ENCODE results near the gene MYOG. TPM values are rescaled to one million over a fixed set of nuclear protein-coding genes. Genes with fewer than 3 reads are reported as not detected.
A peak's percentile ranks its signal among the peaks of the same experiment; 100 is the strongest.

MYOG gene
- polyA plus RNA-seq, 1 experiment = not detected

DNA sequence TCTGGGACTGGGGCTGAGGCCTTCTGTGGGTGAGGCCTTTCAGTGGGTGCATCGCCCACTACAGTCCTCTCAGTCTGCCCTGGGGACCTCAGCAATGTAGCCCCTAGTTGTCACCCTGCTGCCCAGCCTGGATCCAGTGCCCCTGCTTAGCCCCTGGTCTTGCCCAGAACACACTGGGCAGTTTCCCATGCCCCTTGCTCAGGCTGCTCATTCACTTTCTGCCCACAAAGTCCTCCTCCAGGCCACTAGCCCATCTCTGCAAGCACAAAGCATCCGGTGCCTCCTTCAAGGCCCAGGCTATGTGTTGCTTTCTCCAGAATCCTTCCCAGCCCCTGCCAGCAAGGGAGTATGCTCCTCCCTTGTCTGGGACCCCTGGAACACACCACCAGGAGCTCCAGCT, 36.3 kb upstream of the MYOG start:
- DNase-seq (ENCODE audit: low read depth, low spot score) = no peak
- no peak overlapping the region for H3K27ac ChIP-seq (ENCODE audit: low read depth, low read length)
- H3K27me3 ChIP-seq (ENCODE audit: control insufficient read depth, insufficient read depth, low read length) = peaks cover 66% of the 10 kb centered on the region
- POLR2A ChIA-PET = no interaction called here
- H3K4me3 ChIP-seq (ENCODE audit: low read depth, low read length) = no peak overlapping the region
- TF ChIP-seq, protein P1, sequence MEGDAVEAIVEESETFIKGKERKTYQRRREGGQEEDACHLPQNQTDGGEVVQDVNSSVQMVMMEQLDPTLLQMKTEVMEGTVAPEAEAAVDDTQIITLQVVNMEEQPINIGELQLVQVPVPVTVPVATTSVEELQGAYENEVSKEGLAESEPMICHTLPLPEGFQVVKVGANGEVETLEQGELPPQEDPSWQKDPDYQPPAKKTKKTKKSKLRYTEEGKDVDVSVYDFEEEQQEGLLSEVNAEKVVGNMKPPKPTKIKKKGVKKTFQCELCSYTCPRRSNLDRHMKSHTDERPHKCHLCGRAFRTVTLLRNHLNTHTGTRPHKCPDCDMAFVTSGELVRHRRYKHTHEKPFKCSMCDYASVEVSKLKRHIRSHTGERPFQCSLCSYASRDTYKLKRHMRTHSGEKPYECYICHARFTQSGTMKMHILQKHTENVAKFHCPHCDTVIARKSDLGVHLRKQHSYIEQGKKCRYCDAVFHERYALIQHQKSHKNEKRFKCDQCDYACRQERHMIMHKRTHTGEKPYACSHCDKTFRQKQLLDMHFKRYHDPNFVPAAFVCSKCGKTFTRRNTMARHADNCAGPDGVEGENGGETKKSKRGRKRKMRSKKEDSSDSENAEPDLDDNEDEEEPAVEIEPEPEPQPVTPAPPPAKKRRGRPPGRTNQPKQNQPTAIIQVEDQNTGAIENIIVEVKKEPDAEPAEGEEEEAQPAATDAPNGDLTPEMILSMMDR (IDR thresholded peaks at IDR 0.05; ENCODE audit: low read depth, low read length) = no peak
- no peaks in the 10 kb centered on the region for H3K9me3 ChIP-seq (ENCODE audit: control insufficient read depth, insufficient read depth, low read length)
- CTCF ChIA-PET = interaction anchor here (6.3 to 10.6 kb wide), 2 partner anchors 93 to 148 kb away, joined by 164 to 253 read pairs; no protein-coding TSS in a partner anchor

DNA sequence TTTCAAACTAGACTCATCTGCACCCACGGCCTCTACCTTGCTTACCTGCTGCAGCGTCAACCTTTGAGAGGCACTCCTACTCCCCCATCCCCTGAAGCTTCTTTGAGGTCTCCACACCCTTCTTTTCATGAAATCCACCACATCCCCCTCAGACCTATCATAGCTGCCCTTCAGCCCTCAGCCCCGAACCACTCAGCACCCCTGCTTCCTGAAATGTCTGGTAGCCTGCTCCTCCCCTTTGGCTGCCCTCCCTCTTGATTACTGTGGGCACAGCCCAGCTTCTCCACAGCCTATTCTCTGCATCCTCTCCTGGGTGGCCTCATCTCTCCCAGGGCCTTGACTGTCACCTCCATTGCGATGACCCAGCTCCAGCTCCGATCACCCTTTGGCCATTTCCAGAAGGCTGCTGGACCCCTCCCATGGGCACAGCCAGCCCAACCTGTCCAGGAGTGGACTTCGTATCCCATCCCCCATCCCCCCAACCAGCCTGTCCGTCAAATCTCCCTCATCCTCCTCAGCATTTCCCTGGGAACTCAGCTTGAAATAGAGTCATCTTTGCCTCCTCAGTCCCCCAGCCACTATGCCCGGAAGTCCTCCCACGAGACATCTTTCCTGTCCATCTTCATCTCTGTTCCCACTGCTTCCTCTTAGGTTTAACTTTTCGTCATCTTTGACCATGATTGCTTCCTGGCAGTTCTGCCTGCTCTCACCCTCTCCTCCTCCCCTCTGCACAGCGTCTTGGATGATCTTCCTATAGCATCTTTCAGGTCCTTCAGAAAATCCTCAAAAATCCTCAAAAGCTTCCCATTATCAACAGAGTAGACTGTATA, 35.6 kb upstream of the MYOG start:
- Histone ChIP-seq H3K9me3 (ENCODE audit: control insufficient read depth, insufficient read depth, low read length) (no peaks in the 10 kb centered on the region; the same call in 1 of the 2 replicates), H3K27ac (ENCODE audit: low read depth, low read length) (no peak overlapping the region), H3K27me3 (ENCODE audit: control insufficient read depth, insufficient read depth, low read length) (peaks cover 63% of the 10 kb centered on the region), H3K4me3 (ENCODE audit: low read depth, low read length) (no peak overlapping the region)
- POLR2A ChIA-PET = no interaction called here
- no peak for DNase-seq (ENCODE audit: low read depth, low spot score)
- TF ChIP-seq, protein P1 (IDR thresholded peaks at IDR 0.05; ENCODE audit: low read depth, low read length) = no peak
- CTCF ChIA-PET = interaction anchor here (0.8 to 10.6 kb wide), 6 partner anchors 12 to 149 kb away, joined by 3 to 253 read pairs (median 19); no protein-coding TSS in a partner anchor

DNA sequence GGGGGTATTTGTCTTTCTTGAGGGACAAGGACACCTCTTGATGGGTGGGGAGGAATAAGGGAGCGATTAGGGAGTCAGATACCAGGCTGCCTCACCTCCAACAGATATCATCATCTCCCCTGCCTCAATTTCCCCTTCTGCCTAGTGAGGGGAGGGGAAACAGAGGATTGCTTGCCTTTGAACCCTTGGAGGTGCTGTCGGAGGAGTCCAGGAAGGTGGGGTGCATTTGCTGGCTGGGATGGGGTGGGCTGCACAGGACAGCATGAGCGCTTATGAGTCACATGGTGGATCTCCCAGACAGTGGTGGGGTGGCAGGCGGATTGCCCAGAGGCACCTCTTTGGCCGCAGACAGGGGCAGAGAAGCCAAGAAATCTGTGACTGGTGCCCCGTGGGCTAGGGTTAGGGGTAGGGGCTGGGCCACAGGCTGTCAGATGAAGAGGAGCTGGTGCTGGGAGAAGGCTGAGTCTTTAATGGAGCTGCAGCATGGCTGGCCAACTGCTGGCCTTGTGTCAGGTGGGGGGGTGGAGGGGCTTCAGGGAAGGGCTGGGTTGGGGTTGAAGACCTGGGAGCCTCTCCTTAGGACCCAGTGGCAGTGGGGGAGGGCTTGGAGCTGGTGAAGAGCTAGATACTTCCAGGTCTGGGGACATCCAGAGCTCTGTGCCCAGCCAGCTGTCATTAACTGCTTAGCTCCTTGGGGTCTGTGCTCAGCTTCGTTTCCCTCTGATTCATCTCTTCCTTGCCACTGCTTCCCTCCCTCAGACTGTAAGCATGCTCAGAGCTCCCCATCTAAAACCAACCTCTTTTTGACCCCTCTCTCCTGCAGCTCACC, 34.7 kb upstream of the MYOG start:
- DNase-seq (ENCODE audit: low read depth, low spot score) = no peak
- TF ChIP-seq, protein P1 (IDR thresholded peaks at IDR 0.05; ENCODE audit: low read depth, low read length) = no peak
- Histone ChIP-seq H3K4me3 (ENCODE audit: low read depth, low read length) (no peak overlapping the region), H3K9me3 (ENCODE audit: control insufficient read depth, insufficient read depth, low read length) (no peaks in the 10 kb centered on the region; the same call in 1 of the 2 replicates), H3K27me3 (ENCODE audit: control insufficient read depth, insufficient read depth, low read length) (peaks cover 69% of the 10 kb centered on the region), H3K27ac (ENCODE audit: low read depth, low read length) (no peak overlapping the region)
- ChIA-PET POLR2A (no interaction called here), CTCF (interaction anchor here (0.6 to 10.6 kb wide), 8 partner anchors 12 to 154 kb away, joined by 3 to 253 read pairs (median 4); no protein-coding TSS in a partner anchor)

DNA sequence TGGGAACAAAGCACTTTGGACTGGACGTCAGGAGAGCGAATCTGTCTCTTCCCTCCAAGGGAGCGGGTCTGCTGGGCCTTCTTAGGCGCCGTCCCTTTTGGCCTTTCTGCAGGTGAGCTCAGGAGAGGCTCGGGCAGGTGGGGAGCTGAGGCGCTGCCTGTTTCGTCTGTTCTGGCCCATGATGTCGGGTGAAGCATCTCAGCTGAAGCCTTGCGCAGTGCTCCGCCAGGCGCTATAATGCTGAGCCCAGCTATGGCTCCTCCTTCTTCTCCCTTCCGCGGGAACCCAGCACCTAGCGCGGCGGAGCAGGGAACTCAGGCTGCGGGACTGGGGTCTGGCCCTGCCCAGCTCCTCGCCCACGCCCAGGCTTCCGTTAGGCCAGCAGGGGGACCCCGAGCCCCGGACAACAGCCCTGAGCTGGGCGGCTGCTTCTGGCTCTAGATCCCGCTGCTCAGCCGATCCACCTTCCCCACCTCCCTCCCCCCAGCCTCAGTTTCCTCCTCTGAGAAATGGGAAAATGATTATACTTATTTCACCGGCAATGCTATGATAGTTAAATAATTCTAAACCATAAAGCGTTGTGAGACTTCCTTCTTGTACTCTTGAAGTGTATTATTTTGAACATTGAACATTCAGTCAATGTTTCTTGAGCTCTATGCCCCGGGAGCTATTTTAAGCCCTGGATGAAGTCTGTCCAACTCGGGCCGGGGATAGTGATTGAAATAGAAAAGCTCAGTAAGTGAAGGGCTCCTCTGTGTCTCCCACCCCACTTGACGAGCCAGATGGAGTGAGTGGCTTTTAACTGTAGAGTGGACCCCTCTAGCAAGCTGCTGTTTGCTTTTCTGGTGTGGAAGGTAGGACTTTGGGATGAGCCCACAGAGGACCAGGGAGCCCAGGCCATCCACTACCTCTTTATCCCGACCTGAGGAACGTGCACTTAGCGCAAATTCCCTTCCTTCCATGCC, 32.1 kb upstream of the MYOG start:
- TF ChIP-seq, protein P1 (IDR thresholded peaks at IDR 0.05; ENCODE audit: low read depth, low read length) = peak; percentile 85
- POLR2A ChIA-PET = interaction anchor here (1.2 to 1.4 kb wide), 2 partner anchors 98 to 151 kb away, joined by 4 to 7 read pairs; no protein-coding TSS in a partner anchor
- Histone ChIP-seq H3K27ac (ENCODE audit: low read depth, low read length) (no peak overlapping the region), H3K4me3 (ENCODE audit: low read depth, low read length) (no peak overlapping the region), H3K9me3 (ENCODE audit: control insufficient read depth, insufficient read depth, low read length) (no peaks in the 10 kb centered on the region; the same call in 1 of the 2 replicates), H3K27me3 (ENCODE audit: control insufficient read depth, insufficient read depth, low read length) (peaks cover 50% of the 10 kb centered on the region)
- CTCF ChIA-PET = interaction anchor here (0.7 to 10.6 kb wide), 37 partner anchors 9 to 169 kb away, joined by 3 to 253 read pairs (median 5); partner anchors contain the start of gene ADORA1
- peak; percentile 21 for DNase-seq (ENCODE audit: low read depth, low spot score)

Measured in AG04450 (cell line).